HG03520 (cell line): Measurements from ENCODE around the gene BCAR1.
"Not testable (repeated sequence)": the region's sequence is repeated elsewhere in the genome, so short reads cannot be mapped to it uniquely, and the experiment has no call there.

Source experiments
- ATAC-seq: cut with Tn5 transposase; IDR thresholded peaks from one replicate; pipeline ENCODE4 v1.9.1; 2021; ENCODE audit warnings: mild to moderate bottlenecking, moderate library complexity; ENCODE audit not compliant: unreplicated experiment

The BCAR1 gene

DNA sequence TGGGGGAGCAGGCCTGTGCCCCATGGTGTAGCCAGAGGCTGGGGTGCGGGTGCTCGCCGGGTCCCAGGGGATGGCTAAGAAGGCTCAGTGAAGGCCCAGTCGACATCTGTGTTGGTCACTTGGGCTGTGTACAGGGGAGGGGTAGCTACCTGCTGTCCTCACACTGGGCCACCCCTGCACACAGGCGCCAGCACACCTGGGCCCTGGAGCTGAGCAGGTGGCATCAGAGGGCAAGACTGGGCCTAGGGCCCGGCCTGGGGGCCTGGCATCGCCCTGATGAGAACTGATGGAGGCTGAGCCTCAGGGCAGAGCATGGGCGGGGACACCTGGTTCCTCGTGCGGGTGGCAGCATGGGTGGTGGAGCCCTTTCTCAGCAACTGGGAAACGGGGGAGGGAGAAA is 43.6 kb downstream of the BCAR1 start:
- no peak for ATAC-seq

DNA sequence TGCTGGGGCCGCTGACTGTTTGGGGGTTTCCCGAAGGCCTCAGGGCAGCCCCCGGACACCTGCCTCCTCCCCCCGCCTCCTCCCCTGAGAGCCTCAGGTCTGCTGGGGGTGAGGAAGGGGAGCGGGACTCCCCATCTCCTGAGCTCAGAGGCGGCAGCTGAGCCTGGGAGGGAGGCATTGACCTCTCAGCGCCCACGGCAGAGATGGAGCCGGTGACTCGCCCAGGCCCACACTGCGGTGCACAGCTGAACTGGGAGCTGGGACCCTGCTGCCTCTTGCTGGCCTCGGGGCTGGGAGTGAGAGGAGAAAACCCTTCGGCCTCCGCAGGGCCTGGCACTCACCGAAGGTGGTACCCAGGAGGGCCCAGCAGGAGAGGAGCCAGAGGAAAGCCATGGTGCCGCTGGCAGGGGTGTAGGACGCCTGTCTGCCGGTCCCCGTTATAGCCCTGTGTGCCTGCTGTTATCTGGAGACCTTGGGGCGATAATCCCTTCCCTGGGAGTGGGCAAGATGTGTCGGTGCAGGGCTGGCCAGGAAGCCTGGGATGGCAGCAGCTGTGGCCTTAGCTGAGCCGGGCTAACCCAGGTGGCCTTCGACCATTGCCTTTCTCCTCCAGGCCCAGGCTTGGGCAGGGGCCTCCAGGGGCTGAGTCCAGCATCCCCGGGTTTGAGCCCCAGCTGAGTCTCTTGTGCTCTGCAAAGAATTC is 44.5 kb downstream of the BCAR1 start, which contains the start of gene CTRB2:
TSS of gene CTRB2 (minus strand) at position 413 of the 703 bp plus-strand sequence. CDS start at position 393, 20 bp downstream.
- ATAC-seq = no peak

DNA sequence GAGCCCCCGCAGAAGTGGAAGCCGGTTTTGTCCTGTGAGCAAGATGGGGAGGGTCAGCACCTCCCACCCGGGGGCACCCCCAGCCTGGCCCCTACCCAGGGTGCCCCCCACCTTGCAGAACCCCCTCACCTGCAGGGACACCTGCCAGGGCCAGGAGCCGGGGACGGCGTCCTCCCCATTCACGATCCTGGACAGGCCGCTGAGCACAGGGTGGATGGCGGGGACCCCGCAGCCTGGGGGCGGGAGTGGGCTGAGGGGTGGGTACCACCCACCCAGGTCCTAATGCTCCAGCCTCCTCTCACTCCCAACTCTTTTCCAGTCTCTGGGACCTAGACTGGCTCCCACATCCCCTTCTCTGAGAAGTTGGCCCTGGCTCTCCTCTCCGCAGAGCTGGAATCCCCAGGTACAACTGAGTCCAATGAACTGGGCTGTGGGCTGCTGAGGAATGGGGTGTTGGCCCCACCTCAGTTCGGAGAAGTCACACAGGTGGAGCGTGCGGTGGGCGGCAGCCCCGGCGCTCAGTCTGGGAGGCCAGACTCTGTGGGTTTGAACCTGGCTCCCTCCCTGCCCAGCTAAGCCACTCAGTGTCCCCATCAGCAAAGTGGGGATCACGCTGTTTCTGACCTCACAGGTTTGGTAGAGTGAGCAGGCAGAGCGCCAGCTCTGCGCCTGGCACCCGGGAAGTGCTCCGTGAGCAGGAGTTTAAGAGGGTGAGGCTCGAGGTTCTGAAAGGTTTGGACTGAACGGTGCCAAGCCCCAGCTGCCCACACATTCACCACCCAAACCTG is 45.3 kb downstream of the BCAR1 start:
- not testable (repeated sequence) for ATAC-seq

DNA sequence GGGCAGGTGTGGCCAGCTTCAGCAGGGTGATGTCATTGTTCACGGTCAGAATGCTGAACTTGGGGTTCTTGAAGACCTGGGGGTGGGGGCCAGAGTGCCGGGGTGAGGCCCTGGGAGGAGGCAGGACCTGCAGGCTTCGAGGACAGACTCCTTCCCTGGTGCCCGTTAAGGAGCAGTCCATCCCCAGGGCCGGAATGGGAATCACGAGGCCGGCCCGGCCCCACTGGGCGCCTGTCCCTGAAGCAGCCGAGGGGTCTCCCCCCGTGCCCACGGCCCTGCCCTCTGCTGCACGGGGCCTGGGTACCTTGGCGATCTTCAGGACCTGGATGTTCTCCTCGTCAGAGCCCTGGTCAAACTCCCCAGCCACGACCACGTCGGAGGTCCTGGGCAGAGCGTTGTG is 46.0 kb downstream of the BCAR1 start:
- not testable (repeated sequence) for ATAC-seq

DNA sequence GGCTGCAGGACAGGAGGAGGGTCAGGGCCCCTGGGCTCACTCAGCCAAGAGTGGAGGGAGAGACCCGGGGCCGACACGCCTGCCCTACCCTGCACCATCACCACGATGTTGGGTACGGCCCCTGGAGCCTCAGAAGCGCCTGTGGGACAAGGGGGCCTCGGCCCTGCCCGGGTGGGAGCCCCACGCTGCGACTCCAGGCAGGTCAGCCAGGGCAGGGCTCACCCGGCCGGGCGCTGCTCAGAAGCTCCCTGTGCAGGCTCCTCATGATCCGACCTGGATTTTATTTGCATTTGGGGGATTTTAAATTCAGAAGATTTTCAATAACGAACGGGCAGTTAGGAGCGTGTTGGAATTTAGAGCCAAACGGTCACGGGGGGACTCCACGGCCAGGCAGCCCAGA is 46.5 kb downstream of the BCAR1 start:
- ATAC-seq = not testable (repeated sequence)

DNA sequence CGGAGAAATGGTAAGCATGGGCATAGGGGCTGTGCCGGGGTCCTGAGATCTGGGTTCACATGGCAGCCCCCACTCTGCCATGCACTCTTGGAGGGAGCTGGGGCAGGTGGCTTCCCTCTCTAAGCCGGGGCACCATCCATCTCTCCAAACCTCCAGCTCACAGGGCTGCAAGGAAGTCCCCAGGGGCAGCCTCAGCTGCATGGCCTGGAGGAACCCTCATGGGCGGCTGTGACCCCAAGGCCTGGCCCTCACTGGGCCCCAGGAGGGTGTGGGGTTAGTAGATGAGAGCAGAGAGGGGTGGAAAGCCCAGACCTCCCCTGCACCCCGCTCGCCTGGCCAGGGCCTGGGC is 47.0 kb downstream of the BCAR1 start:
- ATAC-seq = no peak

DNA sequence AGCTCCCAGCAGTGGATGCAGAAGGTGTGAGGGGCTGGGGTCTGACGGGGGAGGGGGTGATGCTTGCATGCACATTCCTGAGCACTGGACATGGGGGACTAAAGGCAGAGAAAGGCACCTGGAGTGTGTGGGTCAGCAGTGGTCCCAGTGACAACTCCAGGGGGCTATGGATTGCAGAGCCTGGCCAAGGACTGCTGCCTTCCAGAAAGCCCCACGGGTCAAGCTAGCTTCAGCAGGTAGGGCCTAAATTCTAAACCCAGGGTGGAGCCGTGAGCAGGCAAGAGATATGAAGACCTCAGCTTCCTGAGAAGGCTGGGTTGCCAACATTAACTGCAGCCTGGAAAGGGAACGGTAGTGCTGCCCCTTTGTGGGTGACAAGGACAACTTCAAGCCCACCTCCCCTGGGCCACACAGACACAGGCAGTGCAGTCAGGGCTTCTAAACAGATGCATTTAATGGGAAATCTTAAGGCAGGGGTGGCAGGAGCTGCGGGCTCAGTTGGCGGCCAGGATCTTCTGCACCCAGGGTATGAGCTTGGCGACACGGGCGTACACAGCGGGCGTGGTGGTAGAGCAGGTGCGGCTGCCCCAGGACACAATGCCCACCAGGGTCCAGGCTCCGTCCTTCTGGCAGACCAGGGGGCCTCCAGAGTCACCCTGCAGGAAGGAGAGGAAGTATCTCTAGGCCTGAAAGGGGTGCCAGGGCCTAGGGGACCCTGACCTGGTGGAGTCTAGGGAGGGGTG is 47.6 kb downstream of the BCAR1 start:
- no peak for ATAC-seq

DNA sequence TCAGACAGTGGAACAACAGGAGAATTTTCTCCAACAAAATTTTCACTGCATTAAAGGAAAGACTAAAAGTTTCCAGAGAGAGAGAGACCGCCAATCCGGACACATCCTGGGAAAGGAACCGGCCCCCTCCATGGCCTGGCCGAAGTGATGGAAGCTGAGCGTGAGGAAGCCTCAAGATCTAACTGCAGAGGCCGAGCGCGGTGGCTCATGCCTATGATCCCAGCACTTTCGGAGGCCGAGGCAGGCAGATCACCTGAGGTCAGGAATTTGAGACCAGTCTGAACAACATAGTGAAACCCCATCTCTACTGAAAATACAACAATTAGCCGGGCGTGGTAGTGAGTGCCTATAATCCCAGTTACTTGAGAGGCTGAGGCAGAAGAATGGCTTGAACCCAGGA is 48.3 kb downstream of the BCAR1 start:
- no peak for ATAC-seq

DNA sequence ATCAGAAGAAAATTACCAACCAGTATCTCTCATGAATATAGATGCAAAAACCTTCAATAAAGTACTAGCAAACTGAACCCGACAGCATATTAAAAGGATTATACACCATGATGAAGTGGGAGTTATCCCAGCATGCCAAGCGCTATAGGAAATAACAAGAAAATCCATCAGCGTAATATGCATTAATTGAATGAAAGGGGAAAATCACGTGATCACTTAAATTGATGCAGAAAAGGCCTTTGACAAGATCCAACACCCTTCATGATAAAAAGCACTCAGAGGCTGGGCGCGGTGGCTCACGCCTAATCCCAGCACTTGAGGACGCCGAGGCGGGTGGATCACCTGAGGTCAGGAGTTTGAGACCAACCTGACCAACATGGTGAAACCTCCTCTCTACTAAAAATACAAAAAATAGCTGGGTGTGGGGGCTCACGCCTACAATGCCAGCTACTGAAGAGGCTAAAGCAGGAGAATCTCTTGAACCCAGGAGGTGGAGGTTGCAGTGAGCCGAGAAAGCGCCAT is 49.3 kb downstream of the BCAR1 start:
- no peak for ATAC-seq

DNA sequence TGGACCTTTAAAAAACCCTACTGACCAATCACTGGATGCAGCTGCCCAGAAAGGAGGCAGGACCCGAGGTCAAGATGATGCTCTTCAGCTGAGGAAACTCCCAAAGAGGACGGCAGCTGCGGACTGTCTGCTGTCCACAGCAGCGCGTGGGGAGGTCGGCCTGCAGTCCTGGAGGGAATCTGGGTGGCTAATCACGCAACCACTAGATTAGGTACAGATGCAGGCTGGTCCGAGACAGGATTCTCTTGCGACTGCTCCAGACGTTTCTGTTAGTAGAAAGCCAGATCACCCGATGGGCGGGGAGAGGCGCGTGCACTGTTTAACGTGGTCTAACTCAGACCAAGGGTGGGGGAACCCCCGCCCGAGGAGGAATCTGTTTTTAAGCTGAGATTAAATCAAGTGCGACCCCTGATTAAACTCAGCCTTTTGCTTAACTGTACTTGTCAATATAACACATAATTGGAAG is 53.3 kb downstream of the BCAR1 start:
- no peak for ATAC-seq

DNA sequence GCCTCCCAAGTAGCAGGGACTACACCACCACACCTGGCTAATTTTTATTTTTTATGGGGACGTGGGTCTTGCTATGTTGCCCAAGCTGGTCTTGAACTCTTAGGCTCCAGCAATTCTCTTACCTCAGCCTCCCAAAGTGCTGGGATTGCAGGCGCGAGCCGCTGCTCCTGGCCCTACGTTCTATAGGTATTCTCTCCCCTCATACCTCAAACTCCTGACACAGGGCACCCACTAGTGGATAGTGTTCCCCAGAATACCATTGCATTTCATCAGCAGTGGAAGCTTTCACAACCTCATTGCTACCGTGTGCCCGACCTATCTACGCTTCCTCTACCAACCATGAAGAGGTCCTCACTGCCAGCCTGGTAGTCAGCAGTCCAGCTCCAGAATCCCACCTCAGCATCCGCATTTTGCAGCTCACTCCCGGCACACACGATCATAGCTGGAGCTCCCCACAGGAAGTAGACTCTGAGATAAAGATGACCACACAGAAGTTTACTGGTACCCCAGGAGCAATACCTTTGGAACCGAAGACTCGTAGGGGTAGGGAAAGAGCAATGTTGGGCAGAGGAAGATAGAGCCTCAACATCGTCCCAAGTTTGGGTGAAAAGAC is 53.8 kb downstream of the BCAR1 start:
- no peak for ATAC-seq

DNA sequence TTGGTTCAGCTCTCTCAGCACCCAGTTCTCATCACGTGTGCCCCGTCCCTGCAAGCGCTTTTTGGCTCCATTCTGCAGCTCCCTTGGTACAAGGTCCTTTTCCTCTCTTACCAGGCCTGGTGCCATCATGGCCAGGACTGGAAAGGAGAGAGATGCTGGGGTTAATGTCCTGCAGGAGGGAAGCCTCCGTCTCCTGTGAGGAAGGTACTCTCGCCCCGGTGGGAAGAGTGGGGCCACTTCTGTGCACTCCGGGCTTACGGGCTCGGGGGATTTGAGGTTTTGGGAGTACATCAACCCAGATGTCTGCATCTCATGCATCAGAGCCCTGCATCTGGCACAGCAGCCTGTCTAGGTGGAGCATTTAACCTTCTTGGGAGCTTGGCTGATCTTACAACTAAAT is 54.6 kb downstream of the BCAR1 start:
- ATAC-seq = no peak

DNA sequence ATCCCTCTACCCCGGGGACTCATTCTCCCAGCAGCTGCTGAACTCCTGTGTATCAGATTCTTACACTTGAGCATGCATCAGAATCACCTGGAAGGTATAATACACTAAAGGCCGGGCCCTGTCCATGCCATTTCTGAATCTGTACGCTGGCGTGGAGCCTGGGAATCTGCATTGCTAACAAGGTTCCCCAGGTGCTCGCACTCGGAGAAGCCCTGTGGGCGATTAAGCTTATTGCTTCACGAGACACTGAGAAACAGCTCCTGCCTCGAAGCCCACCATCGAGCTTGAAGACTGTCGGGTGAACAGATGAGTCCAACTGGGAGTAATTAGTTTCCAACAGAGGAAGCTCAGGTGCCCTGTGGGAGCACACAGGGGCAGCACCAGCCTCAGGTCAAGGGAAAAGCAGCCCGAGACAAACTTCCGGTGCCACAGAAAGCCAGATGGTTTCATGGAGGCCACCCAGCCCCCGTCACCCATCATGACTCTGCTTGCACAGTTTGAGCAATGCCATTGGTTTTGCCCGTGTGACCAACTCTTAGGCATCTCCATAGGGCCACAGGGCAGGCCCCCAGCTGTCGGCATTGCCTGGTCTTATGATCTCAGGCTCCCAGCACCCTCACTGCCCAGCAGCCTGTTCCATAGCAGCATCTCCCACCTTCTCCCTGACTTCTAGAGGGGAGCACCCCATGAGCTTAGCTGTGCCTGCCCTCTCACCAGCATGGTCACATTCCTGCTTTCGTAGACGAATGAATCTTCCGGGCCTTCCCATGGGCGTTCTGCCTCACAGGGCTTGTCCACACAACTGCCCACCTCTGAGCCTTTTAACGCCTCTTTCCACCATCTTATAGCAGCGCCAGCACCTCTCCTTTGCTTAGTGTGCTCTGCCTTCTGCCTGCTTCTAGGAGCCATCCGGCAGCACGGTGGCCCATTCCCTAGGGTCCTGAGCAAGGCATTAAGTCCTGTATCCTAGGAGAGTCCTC is 55.3 kb downstream of the BCAR1 start:
- no peak for ATAC-seq

DNA sequence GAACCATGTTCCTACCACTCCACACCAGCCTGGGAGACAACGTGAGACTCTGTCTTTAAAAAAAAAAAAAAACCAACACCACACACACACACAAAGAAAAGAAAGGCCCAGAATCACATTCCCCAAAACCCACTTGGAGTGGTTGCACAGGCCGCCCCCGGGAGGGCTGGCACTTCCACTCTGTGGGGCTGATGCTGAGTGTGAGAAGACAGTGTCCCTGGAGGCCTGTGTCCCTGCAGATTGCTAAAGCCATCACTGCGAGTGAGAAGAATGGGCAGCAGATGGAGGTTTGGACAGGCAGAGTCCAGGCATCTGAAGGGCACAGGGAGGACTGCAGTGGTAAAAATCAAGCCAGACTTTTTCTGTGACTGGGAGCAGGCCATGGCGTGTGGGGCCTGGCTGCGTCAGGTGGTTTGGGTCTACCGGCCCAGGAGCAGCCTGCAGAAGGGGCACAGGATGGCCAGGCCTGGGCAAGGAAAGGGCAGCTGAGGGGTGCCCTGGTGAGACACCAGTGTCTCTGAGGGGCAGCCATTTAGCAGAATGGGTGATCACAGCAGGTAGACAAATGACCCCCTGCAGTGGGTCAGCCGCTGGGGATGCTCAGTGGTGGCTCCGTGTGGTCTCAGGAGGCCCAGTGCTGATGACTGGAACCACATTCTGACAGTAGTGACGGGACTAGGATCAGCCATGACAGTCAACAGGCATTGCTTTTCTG is 57.5 kb downstream of the BCAR1 start:
- no peak for ATAC-seq

DNA sequence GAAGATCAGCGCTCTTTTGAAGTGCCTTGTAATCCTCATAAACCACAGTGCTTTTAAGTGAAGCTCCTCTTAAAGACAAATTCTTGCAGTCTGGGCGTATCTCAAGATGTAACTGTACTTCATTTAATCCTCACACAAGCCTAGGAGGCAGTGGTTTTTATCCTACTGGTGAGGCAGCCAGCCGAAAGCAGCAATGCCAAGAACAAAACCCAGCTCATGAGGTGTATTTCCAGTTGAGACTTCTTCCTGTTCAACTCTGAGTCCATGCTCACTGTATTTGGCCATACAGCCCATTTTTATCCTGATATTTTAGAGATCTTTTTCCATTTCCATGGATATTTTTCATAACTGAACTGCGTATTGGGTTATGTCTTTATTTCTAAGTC is 58.2 kb downstream of the BCAR1 start:
- no peak for ATAC-seq

DNA sequence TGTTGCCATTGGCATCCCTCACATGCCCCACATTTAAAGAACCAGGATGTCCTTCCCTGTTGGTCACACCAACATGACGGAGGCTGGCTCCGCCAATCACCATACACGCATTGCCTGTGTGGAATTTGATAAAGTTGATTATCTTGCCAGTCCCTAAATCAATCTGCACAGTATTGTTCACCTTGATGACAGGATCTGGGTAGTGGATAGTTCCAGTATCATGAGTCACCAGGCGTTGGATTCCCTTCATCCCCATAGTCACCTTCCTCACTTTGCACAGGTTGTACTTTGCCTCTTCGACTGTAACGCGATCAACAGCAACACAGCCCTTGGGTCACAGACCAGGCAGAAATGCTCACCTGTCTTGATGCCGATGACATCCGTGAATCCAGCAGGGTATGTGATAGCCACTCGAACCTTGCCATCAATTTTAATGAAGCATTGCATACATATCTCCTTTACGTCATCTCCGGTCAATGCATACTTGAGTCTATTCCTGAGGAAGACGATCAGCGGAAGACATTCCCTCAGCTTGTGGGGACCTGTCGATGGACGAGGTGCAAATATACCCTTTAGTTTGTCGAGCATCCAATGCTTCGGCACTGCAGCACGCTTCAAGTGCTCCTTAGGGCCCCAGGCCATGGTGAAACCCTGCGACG is 58.7 kb downstream of the BCAR1 start:
- no peak for ATAC-seq

DNA sequence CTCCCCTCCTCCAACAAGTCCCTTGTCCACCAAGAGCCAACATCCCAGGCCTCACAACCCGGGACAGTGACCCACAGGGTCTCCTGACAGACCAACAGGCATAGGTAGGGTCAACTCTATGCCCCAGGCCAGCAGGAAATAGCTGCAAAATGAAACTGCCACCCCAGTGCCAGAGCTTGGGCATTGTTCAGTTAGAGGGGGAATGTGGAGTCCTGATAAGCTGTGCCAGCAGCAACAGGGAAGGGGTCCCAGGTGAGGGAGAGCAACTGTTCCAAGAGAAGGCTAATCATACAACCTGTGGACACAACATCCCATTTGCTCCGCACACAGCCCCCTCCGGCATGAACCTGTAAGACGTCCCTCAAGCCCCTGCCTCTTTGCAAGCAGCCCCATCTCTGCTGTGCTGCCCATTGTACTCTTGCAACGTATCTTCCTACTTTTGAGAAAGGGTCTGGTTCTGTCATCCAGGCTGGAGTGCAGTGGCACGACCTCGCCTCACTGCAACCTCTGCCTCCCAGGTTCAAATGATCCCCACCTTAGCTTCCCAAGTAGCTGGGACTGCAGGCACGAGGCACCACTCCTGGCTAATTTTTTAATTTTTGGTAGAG is 61.7 kb downstream of the BCAR1 start:
- no peak for ATAC-seq

DNA sequence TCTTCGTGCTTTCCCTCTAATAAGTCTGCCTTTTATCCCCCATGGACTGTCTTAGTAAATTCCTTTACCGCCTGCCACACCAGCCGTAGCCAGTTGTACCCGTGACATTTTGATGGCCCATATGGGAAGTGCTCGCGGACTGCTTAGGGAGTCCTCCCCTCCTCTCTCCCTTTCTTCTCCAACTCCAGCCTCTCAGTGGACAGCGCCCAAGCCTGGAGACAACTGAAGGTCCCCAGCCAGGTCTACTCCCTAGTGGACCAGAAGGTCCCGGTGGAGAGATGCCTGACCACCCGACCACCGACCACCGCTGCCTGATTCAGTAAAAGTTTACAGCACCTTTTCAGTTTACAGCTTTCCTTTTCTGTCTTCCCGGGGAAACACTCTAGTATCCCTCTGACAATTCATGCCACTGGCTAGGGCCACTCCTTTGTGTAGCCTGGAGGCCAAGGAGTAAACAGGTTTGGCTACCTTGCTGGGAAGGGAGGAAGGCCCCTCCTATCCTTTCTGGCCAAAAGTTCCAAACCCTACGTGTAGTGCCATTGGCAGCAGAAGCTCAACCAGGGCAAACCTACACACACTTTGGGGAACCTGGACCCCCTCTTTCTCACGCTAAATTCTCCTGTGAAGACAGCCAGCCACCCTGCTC is 62.5 kb downstream of the BCAR1 start:
- no peak for ATAC-seq
